K562 (cell line): ENCODE data around the gene RBM4B. TPM values are rescaled to one million over a fixed set of nuclear protein-coding genes. Genes with fewer than 3 reads are reported as not detected.

Source experiments
- BHLHE40 ChIP-seq: IDR thresholded peaks from 2 replicates; pipeline ENCODE4 v1.6.1; 2011; ENCODE audit warnings: low read length, improper control_type of control experiment
- BRCA1 ChIP-seq, 2 experiments: fragments of 450-650 bp in 1 of 2; sonication (generic) in 1 of 2; formaldehyde crosslinking in 1 of 2; IDR thresholded peaks; 2 replicates each; pipeline versions ENCODE4 v1.5.0 to v1.6.1; 2017 to 2020; ENCODE audit warnings: mild to moderate bottlenecking in 1 of 2, missing genetic modification reagents in 1 of 2
- CBFA2T3 ChIP-seq: fragments of 450-650 bp; IDR thresholded peaks from 2 replicates; pipeline ENCODE4 v1.6.1; 2017
- DDX20 ChIP-seq: fragments of 450-650 bp; IDR thresholded peaks from 2 replicates; pipeline ENCODE4 v1.6.1; 2016; ENCODE audit warnings: missing genetic modification characterization, low read depth, mild to moderate bottlenecking, missing compliant biosample characterization, moderate library complexity
- FOXK2 ChIP-seq, 2 experiments: fragments of 450-650 bp; IDR thresholded peaks in 1 of 2; conservative IDR thresholded peaks in 1 of 2; 2 replicates each; pipeline ENCODE4 v1.6.1; 2016; ENCODE audit warnings: low read depth in 2 of 2, mild to moderate bottlenecking in 1 of 2
- HIVEP1 ChIP-seq: fragments of 250-450 bp; sonication (Bioruptor Pico); IDR thresholded peaks from 2 replicates; pipeline ENCODE4 v1.4.0; 2020; ENCODE audit warnings: mild to moderate bottlenecking
- KDM1A ChIP-seq, 2 experiments: fragments of 450-650 bp; IDR thresholded peaks; 2 replicates each; pipeline ENCODE4 v1.6.1; 2016; ENCODE audit warnings: mild to moderate bottlenecking in 2 of 2
- MTA2 ChIP-seq: fragments of 450-650 bp; IDR thresholded peaks from 2 replicates; pipeline ENCODE4 v1.6.1; 2016; ENCODE audit warnings: low read depth
- RAD51 ChIP-seq: fragments of 450-650 bp; IDR thresholded peaks from 2 replicates; pipeline ENCODE4 v1.7.1; 2016; ENCODE audit warnings: low read depth, mild to moderate bottlenecking, borderline replicate concordance
- SAFB2 ChIP-seq: fragments of 200-400 bp; formaldehyde crosslinking; IDR thresholded peaks from 2 replicates; pipeline ENCODE4 v1.6.1; 2018; ENCODE audit warnings: borderline replicate concordance, low read length, low read depth, moderate library complexity; ENCODE audit not compliant: severe bottlenecking
- SMARCA4 ChIP-seq: fragments of 450-650 bp; IDR thresholded peaks from 2 replicates; pipeline ENCODE4 v1.6.1; 2016
- TCF7L2 ChIP-seq: fragments of 150-350 bp; IDR thresholded peaks from 2 replicates; pipeline ENCODE4 v1.6.1; 2016; ENCODE audit warnings: low read depth, mild to moderate bottlenecking, low read length, moderate library complexity
- TEAD4 ChIP-seq, 2 experiments: sonication (generic) in 1 of 2; formaldehyde crosslinking in 1 of 2; IDR thresholded peaks; 2 replicates each; pipeline versions ENCODE4 v1.6.1 to v1.8.0; 2012 to 2022; ENCODE audit warnings: borderline replicate concordance in 1 of 2, inconsistent platforms in 1 of 2, low read length in 1 of 2, mild to moderate bottlenecking in 1 of 2, missing genetic modification reagents in 1 of 2
- TRIM24 ChIP-seq, 2 experiments: fragments of 450-650 bp; IDR thresholded peaks; 2 replicates each; pipeline ENCODE4 v1.6.1; 2016
- TRIM28 ChIP-seq: fragments of 450-650 bp; IDR thresholded peaks from 2 replicates; pipeline ENCODE4 v1.6.1; 2017
- ZNF121 ChIP-seq: sonication (generic); formaldehyde crosslinking; conservative IDR thresholded peaks from 2 replicates; pipeline ENCODE4 v1.8.0; 2022; ENCODE audit warnings: missing genetic modification reagents
- ZNF347 ChIP-seq: fragments of 450-650 bp; formaldehyde crosslinking; IDR thresholded peaks from 2 replicates; pipeline ENCODE4 v1.4.0; 2020; ENCODE audit warnings: low read depth, mild to moderate bottlenecking, moderate library complexity
- ZNF384 ChIP-seq: IDR thresholded peaks from 2 replicates; pipeline ENCODE4 v1.6.1; 2012; ENCODE audit warnings: low read depth, low read length, improper control_type of control experiment
- ZNF644 ChIP-seq: fragments of 200-800 bp; sonication (Bioruptor generic); IDR thresholded peaks from 2 replicates; pipeline ENCODE4 v1.6.1; 2016; ENCODE audit warnings: low read depth, missing genetic modification characterization, missing compliant biosample characterization
- polyA plus RNA-seq, 8 experiments: library from polyadenylated mRNA; depleted of rRNA in 4 of 8; stranded (reverse) in 5 of 8; unstranded in 3 of 8; fragments of >200 nt; fragmentation: Nextera tagmentation in 2 of 8; fragmentation: Illumina TruSeq in 1 of 8; extraction: Ambion mirVana in 2 of 8; extraction: Trizol in 1 of 8; gene quantifications; 2 replicates each; pipeline versions ENCODE4 v1.2.1 to v1.2.3, GENCODE V29; 2011 to 2014; ENCODE audit warnings: inconsistent platforms in 1 of 8, missing spikeins in 1 of 8
- total RNA-seq, 7 experiments: library from RNA; depleted of rRNA in 6 of 7; stranded (reverse); fragments of >200 nt in 6 of 7; fragmentation: Illumina TruSeq in 2 of 7; extraction: Trizol in 2 of 7; gene quantifications; 2 replicates each; pipeline versions ENCODE4 v1.2.1 to v1.2.3, GENCODE V29; 2011 to 2021; ENCODE audit warnings: low replicate concordance in 1 of 7
- TF ChIP-seq, protein P1 (sequence below): sonication (generic); formaldehyde crosslinking; IDR thresholded peaks from 2 replicates; pipeline ENCODE4 v1.5.0; 2020; ENCODE audit warnings: missing genetic modification reagents
- TF ChIP-seq, protein P2 (sequence below), 2 experiments: fragments of 450-650 bp; IDR thresholded peaks; 2 replicates each; pipeline ENCODE4 v1.6.1; 2018; ENCODE audit warnings: mild to moderate bottlenecking in 2 of 2, low read depth in 1 of 2; ENCODE audit not compliant: partially characterized antibody in 2 of 2
- TF ChIP-seq, protein P3 (sequence below), 3 experiments: fragments of 200-800 bp in 1 of 3; fragments of 250-450 bp in 1 of 3; fragments of 450-650 bp in 1 of 3; sonication (Bioruptor Pico) in 1 of 3; sonication (Bioruptor generic) in 1 of 3; formaldehyde crosslinking in 1 of 3; IDR thresholded peaks; 2 replicates each; pipeline versions ENCODE4 v1.6.1 to v1.8.0; 2016 to 2022; ENCODE audit warnings: mild to moderate bottlenecking in 2 of 3, missing genetic modification characterization in 2 of 3, missing compliant biosample characterization in 1 of 3, moderate library complexity in 1 of 3

RBM4B gene
- total and polyA plus RNA-seq, 9 of the 15 experiments (the other 6 are each of a cell fraction or from before 2014, with no cell fraction given) = 14.6 to 39.9 (median 23.3) TPM

DNA sequence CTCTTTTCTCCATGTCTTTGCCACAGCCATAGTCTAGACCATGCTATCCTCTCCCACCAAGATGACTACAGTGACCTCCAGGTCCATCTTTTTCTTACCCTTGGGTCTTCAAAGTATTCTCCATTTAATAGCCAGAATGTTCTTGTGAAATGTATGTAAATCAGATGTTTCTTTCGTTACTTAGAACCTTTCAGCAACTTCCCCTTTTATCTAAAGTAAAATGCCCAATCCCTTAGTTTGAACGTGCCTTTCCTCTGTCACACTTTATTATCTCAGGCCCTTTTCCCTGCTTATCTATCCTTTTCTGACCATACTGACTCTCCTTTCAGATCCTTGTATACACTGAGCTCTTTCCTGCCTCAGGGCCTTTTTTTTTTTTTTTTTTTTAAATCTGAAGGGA is 17.9 kb downstream of the RBM4B start (continued):
- TF ChIP-seq, protein P1, sequence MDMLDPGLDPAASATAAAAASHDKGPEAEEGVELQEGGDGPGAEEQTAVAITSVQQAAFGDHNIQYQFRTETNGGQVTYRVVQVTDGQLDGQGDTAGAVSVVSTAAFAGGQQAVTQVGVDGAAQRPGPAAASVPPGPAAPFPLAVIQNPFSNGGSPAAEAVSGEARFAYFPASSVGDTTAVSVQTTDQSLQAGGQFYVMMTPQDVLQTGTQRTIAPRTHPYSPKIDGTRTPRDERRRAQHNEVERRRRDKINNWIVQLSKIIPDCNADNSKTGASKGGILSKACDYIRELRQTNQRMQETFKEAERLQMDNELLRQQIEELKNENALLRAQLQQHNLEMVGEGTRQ (CRISPR knock-in tag) = no peak
- no peak for TF ChIP-seq TRIM24 (IDR thresholded peaks at IDR 0.05)
- TF ChIP-seq HIVEP1 = no peak
- TF ChIP-seq, protein P2, sequence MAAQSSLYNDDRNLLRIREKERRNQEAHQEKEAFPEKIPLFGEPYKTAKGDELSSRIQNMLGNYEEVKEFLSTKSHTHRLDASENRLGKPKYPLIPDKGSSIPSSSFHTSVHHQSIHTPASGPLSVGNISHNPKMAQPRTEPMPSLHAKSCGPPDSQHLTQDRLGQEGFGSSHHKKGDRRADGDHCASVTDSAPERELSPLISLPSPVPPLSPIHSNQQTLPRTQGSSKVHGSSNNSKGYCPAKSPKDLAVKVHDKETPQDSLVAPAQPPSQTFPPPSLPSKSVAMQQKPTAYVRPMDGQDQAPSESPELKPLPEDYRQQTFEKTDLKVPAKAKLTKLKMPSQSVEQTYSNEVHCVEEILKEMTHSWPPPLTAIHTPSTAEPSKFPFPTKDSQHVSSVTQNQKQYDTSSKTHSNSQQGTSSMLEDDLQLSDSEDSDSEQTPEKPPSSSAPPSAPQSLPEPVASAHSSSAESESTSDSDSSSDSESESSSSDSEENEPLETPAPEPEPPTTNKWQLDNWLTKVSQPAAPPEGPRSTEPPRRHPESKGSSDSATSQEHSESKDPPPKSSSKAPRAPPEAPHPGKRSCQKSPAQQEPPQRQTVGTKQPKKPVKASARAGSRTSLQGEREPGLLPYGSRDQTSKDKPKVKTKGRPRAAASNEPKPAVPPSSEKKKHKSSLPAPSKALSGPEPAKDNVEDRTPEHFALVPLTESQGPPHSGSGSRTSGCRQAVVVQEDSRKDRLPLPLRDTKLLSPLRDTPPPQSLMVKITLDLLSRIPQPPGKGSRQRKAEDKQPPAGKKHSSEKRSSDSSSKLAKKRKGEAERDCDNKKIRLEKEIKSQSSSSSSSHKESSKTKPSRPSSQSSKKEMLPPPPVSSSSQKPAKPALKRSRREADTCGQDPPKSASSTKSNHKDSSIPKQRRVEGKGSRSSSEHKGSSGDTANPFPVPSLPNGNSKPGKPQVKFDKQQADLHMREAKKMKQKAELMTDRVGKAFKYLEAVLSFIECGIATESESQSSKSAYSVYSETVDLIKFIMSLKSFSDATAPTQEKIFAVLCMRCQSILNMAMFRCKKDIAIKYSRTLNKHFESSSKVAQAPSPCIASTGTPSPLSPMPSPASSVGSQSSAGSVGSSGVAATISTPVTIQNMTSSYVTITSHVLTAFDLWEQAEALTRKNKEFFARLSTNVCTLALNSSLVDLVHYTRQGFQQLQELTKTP (IDR thresholded peaks at IDR 0.05; ENCODE audit: low read depth in 1 of 2, partially characterized antibody in 2 of 2) = no peak
- no peak for TF ChIP-seq SAFB2
- no peak for TF ChIP-seq ZNF644 (tag)
- TF ChIP-seq TEAD4 (IDR thresholded peaks at IDR 0.05; ENCODE audit: low read length) = no peak; the same call in 1 of the 2 replicates
- no peak for TF ChIP-seq TEAD4 (CRISPR knock-in tag; IDR thresholded peaks at IDR 0.05; ENCODE audit: borderline replicate concordance)
- TF ChIP-seq, protein P3, sequence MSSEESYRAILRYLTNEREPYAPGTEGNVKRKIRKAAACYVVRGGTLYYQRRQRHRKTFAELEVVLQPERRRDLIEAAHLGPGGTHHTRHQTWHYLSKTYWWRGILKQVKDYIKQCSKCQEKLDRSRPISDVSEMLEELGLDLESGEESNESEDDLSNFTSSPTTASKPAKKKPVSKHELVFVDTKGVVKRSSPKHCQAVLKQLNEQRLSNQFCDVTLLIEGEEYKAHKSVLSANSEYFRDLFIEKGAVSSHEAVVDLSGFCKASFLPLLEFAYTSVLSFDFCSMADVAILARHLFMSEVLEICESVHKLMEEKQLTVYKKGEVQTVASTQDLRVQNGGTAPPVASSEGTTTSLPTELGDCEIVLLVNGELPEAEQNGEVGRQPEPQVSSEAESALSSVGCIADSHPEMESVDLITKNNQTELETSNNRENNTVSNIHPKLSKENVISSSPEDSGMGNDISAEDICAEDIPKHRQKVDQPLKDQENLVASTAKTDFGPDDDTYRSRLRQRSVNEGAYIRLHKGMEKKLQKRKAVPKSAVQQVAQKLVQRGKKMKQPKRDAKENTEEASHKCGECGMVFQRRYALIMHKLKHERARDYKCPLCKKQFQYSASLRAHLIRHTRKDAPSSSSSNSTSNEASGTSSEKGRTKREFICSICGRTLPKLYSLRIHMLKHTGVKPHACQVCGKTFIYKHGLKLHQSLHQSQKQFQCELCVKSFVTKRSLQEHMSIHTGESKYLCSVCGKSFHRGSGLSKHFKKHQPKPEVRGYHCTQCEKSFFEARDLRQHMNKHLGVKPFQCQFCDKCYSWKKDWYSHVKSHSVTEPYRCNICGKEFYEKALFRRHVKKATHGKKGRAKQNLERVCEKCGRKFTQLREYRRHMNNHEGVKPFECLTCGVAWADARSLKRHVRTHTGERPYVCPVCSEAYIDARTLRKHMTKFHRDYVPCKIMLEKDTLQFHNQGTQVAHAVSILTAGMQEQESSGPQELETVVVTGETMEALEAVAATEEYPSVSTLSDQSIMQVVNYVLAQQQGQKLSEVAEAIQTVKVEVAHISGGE (CRISPR knock-in tag; IDR thresholded peaks at IDR 0.05) = no peak
- no peak for TF ChIP-seq ZNF347
- no peak for TF ChIP-seq TCF7L2
- peak; percentile 58; the same call in 1 of the 2 replicates for TF ChIP-seq CBFA2T3
- no peak for TF ChIP-seq KDM1A (IDR thresholded peaks at IDR 0.05)
- TF ChIP-seq TRIM28 = no peak
- TF ChIP-seq BHLHE40 = peak; percentile 83
- no peak for TF ChIP-seq ZNF121 (CRISPR knock-in tag)
- 0 out of 2 replicates have a peak, but pooled peaks have one; percentile 17 for TF ChIP-seq MTA2
- no peak for TF ChIP-seq DDX20
- peak; percentile 69 for TF ChIP-seq ZNF384
- no peak for TF ChIP-seq BRCA1 (IDR thresholded peaks at IDR 0.05)
- no peak for TF ChIP-seq BRCA1 (CRISPR knock-in tag; IDR thresholded peaks at IDR 0.05)
- TF ChIP-seq SMARCA4 = peak; percentile 41; the same call in 1 of the 2 replicates
- peak; percentile 46 to 71; a peak in 2 of 4 replicates for TF ChIP-seq FOXK2 (conservative IDR thresholded peaks at IDR 0.05 in 1 of 2, IDR thresholded peaks at IDR 0.05 in 1 of 2; ENCODE audit: low read depth in 2 of 2)
- TF ChIP-seq RAD51 = no peak
